Measurements from ENCODE around the gene GRN. TPM values are rescaled to one million over a fixed set of nuclear protein-coding genes. Genes with fewer than 3 reads are reported as not detected.
"Not testable (repeated sequence)": the region's sequence is repeated elsewhere in the genome, so short reads cannot be mapped to it uniquely, and the experiment has no call there.

Gene GRN
- total RNA-seq, 4 donors from 2014 or later = 101 to 178 (median 120) TPM

DNA sequence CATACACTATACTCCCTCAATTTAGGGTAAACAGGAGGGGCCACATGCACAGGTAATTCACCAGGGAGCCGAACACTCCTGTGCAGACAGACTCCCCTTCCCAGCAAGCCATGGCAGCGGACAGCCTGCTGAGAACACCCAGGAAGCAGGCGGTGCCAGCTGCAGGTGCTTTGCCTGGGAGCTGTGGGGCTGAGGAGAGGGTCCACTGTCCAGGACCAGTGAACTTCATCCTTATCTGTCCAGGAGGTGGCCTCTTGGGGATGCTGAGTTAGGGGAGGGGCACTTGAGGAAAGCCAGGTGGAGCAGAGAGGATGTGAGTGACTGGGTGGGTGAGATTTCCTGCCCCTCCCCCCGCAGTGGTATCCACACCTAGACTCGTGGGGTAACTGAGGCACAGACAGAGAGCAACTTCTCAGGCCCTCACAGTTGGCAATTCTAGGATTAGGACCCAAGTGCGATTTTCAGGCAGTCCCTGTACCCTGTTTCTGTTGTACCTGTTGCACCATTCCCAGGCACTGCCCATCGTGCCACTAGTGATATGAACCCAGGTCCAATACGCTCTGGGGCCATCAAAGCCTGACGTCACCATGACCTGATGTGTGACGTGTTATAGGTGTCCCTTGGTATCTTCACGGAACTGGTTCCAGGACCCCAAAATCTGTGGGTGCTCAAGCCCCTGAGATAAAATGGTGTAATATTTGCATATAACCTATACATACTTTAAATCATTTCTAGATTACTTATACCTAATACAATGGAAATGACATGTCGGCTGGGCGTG is 1.2 kb downstream of the GRN start:
- no peaks in the 10 kb centered on the region for H3K36me3 ChIP-seq
- no peak for DNase-seq
- H3K9me3 ChIP-seq = no peaks in the 10 kb centered on the region
- H3K4me3 ChIP-seq = peak overlapping the region in 1 of 2 donors; percentile 75
- no peak for TF ChIP-seq POLR2A (IDR thresholded peaks at IDR 0.05)
- TF ChIP-seq, protein P1, sequence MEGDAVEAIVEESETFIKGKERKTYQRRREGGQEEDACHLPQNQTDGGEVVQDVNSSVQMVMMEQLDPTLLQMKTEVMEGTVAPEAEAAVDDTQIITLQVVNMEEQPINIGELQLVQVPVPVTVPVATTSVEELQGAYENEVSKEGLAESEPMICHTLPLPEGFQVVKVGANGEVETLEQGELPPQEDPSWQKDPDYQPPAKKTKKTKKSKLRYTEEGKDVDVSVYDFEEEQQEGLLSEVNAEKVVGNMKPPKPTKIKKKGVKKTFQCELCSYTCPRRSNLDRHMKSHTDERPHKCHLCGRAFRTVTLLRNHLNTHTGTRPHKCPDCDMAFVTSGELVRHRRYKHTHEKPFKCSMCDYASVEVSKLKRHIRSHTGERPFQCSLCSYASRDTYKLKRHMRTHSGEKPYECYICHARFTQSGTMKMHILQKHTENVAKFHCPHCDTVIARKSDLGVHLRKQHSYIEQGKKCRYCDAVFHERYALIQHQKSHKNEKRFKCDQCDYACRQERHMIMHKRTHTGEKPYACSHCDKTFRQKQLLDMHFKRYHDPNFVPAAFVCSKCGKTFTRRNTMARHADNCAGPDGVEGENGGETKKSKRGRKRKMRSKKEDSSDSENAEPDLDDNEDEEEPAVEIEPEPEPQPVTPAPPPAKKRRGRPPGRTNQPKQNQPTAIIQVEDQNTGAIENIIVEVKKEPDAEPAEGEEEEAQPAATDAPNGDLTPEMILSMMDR (IDR thresholded peaks at IDR 0.05) = no peak
- intact Hi-C loops (cut with DNase I; ENCODE audit: low total_unique reads) = no loop called here
- H3K4me1 ChIP-seq = no peaks in the 10 kb centered on the region
- no peaks in the 10 kb centered on the region for H3K27me3 ChIP-seq
- H3K27ac ChIP-seq = peak overlapping the region; percentile 81 to 91

DNA sequence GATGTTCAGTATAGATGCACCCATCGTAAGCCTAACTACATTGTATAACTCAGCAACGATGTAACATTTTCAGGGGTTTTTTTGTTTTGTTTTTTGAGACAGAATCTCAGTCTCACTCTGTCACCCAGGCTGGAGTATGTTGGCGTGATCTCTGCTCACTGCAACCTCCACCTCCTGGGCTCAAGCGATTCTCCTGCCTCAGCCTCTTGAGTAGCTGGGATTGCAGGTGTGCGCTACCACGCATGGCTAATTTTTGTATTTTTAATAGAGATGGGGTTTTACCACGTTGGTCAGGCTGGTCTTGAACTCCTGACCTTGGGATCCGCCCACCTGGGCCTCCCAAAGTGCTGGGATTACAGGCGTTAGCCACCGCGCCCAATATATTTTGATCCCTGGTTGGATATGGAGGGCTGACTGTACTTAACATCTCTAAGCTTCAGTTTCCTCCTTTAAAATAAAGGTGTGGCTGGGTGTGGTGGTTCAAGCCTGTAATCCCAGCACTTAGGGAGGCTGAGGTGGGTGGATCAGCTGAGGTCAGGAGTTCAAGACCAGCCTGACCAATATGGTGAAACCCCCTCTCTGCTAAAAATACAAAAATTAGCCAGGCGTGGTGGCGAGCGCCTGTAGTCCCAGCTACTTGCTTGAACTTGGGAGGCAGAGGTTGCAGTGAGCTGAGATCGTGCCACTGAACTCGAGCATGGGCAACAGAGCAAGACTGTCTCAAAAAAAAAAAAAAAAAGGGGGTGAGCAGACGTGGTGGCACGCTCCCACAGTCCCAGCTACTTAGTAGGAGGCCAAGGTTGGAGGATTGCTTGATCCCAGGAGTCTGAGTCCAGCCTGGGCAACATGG is 2.3 kb downstream of the GRN start:
- H3K4me3 ChIP-seq; DNase-seq; intact Hi-C loops (cut with DNase I; ENCODE audit: low total_unique reads); H3K27me3 ChIP-seq; H3K27ac ChIP-seq; H3K36me3 ChIP-seq; H3K4me1 ChIP-seq; H3K9me3 ChIP-seq: not testable (repeated sequence)

DNA sequence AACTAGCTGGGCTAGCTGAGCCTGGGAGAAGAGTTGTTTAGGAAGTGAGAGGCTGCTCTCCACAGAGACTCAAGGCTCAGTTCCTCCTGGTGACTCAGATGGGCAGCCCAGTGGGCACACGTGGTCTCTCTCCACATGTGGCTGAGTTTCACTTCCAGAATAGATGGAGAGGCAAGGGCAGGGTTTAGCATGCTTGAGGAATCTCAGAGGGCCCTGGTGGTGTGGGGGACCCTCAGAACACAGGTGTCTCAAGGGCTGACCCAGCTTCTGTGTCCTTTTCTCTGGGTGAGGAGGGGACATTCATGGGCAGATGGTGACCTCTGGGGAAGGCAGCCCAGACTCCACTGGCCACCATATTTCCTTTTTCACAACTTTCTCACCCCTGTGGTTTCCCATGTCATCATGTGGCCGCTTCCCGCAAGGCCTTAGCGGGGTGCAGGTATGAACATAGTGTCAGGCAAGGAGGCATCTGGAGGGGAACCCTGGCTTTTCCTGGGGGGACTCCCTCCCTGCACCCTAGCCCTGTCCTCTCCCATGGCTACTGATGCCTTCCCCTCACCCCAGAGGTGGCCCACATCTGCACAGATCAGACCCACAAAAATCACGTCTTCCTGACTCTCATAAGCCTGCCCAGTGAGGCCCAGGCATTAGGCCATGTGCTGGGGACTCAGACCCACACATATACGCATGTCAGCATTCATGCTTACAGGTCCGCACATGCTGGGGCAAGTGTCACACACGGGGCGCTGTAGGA is 3.3 kb downstream of the GRN start:
- TF ChIP-seq POLR2A (IDR thresholded peaks at IDR 0.05) = no peak
- TF ChIP-seq, protein P1 (IDR thresholded peaks at IDR 0.05) = no peak
- intact Hi-C loops (cut with DNase I; ENCODE audit: low total_unique reads) = no loop called here
- H3K36me3 ChIP-seq = no peaks in the 10 kb centered on the region
- no peak for DNase-seq
- H3K4me3 ChIP-seq = no peak overlapping the region
- no peaks in the 10 kb centered on the region for H3K4me1 ChIP-seq
- H3K27ac ChIP-seq = no peak overlapping the region
- no peaks in the 10 kb centered on the region for H3K9me3 ChIP-seq
- H3K27me3 ChIP-seq = no peaks in the 10 kb centered on the region

DNA sequence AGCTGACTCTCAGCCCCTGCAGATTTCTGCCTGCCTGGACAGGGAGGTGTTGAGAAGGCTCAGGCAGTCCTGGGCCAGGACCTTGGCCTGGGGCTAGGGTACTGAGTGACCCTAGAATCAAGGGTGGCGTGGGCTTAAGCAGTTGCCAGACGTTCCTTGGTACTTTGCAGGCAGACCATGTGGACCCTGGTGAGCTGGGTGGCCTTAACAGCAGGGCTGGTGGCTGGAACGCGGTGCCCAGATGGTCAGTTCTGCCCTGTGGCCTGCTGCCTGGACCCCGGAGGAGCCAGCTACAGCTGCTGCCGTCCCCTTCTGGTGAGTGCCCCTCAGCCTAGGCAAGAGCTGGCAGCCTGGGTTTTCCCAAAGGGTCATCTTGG is 3.9 kb downstream of the GRN start:
- no peak overlapping the region for H3K27ac ChIP-seq
- TF ChIP-seq, protein P1 (IDR thresholded peaks at IDR 0.05) = no peak
- TF ChIP-seq POLR2A (IDR thresholded peaks at IDR 0.05) = no peak
- no peak for DNase-seq
- intact Hi-C loops (cut with DNase I; ENCODE audit: low total_unique reads) = no loop called here
- H3K4me3 ChIP-seq = no peak overlapping the region
- no peaks in the 10 kb centered on the region for H3K4me1 ChIP-seq
- H3K36me3 ChIP-seq = no peaks in the 10 kb centered on the region
- H3K9me3 ChIP-seq = no peaks in the 10 kb centered on the region
- H3K27me3 ChIP-seq = no peaks in the 10 kb centered on the region

- intact Hi-C loops (cut with DNase I; ENCODE audit: low total_unique reads) = no loop called here
- Histone ChIP-seq H3K4me3 (no peak overlapping the region), H3K9me3 (no peaks in the 10 kb centered on the region), H3K27me3 (no peaks in the 10 kb centered on the region), H3K27ac (no peak overlapping the region), H3K36me3 (no peaks in the 10 kb centered on the region), H3K4me1 (no peaks in the 10 kb centered on the region)
- no peak for TF ChIP-seq POLR2A (IDR thresholded peaks at IDR 0.05)
- TF ChIP-seq, protein P1 (IDR thresholded peaks at IDR 0.05) = no peak
- no peak for DNase-seq
Measured at GRCh38 chr17:44349553-44350070, 4.5 kb downstream of the GRN start.
